M059J (cell line): ENCODE measurements around the gene TGFB2. TPM values are rescaled to one million over a fixed set of nuclear protein-coding genes. Genes with fewer than 3 reads are reported as not detected.

Experiments used
- DNase-seq: peaks from one replicate; pipeline ENCODE4 v3.0.0-alpha.2; 2012; ENCODE audit warnings: low read depth
- total RNA-seq: library from RNA; depleted of rRNA; stranded (reverse); fragments of >200 nt; shearing (Covaris generic); gene quantifications from 2 replicates; pipeline ENCODE4 v1.2.3, GENCODE V29; 2014

TGFB2 gene
- total RNA-seq, 1 experiment from 2014 or later, result 74.2 TPM

GRCh38 chr1:218384581-218384993 lies 39.5 kb downstream of the TGFB2 start:
- DNase-seq, result peak; percentile 83

GRCh38 chr1:218388591-218388990 lies 43.5 kb downstream of the TGFB2 start:
- no peak for DNase-seq

- DNase-seq, result no peak
Observed at GRCh38 chr1:218390618-218391017, 45.5 kb downstream of the TGFB2 start.

GRCh38 chr1:218392780-218393179 lies 47.6 kb downstream of the TGFB2 start:
- DNase-seq, result no peak

GRCh38 chr1:218394416-218394815 lies 49.3 kb downstream of the TGFB2 start:
- DNase-seq, result no peak

- DNase-seq, result no peak
Observed at GRCh38 chr1:218394989-218395388, 49.9 kb downstream of the TGFB2 start.

- DNase-seq, result peak; percentile 67
Observed at GRCh38 chr1:218395916-218396315, 50.8 kb downstream of the TGFB2 start.

GRCh38 chr1:218397752-218398339 lies 52.7 kb downstream of the TGFB2 start:
- DNase-seq, result peak; percentile 80

- DNase-seq, result no peak
Observed at GRCh38 chr1:218400624-218401023, 55.5 kb downstream of the TGFB2 start.

- DNase-seq, result no peak
Observed at GRCh38 chr1:218401441-218401997, 56.4 kb downstream of the TGFB2 start.

GRCh38 chr1:218401998-218402785 lies 57.1 kb downstream of the TGFB2 start:
- DNase-seq, result no peak

- no peak for DNase-seq
Observed at GRCh38 chr1:218402786-218403120, 57.6 kb downstream of the TGFB2 start.

- no peak for DNase-seq
Observed at GRCh38 chr1:218403300-218403699, 58.2 kb downstream of the TGFB2 start.

GRCh38 chr1:218407630-218408029 lies 62.5 kb downstream of the TGFB2 start:
- no peak for DNase-seq

GRCh38 chr1:218408135-218408534 lies 63.0 kb downstream of the TGFB2 start:
- no peak for DNase-seq

GRCh38 chr1:218408942-218409341 lies 63.8 kb downstream of the TGFB2 start:
- DNase-seq, result no peak

- peak; percentile 84 for DNase-seq
Observed at GRCh38 chr1:218409946-218410510, 64.9 kb downstream of the TGFB2 start.

GRCh38 chr1:218411101-218411500 lies 66.0 kb downstream of the TGFB2 start:
- no peak for DNase-seq

GRCh38 chr1:218412171-218412570 lies 67.0 kb downstream of the TGFB2 start:
- DNase-seq, result peak; percentile 85

- no peak for DNase-seq
Observed at GRCh38 chr1:218413179-218413578, 68.0 kb downstream of the TGFB2 start.

- no peak for DNase-seq
Observed at GRCh38 chr1:218414060-218414728, 69.1 kb downstream of the TGFB2 start.

GRCh38 chr1:218415726-218416125 lies 70.6 kb downstream of the TGFB2 start:
- DNase-seq, result no peak
